ENCODE results near the gene UST.

DNA sequence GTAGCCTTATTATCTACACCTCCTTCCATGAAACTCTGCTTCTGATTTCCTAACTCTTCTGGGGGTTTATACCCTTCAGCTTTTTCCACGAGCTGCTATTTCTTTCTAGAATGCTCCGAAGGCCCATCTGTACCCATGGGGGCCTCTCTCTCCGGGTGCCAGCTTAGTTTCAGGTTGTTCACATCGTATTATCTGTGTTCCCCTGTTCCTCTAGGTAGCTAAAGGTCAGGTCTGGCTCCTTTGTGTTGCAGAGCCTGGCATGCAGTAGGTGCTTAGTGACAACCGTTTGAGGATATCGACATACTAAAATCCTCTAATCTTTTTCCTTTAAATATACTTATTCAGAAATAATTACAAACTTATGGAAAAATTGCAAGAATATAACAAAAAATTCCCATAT, 73.0 kb downstream of the UST start:
- no peak for TF ChIP-seq EP300 (IDR thresholded peaks at IDR 0.05; ENCODE audit: low read depth)
- TF ChIP-seq POLR2AphosphoS5 (IDR thresholded peaks at IDR 0.05) = no peak
- TF ChIP-seq, protein P1, sequence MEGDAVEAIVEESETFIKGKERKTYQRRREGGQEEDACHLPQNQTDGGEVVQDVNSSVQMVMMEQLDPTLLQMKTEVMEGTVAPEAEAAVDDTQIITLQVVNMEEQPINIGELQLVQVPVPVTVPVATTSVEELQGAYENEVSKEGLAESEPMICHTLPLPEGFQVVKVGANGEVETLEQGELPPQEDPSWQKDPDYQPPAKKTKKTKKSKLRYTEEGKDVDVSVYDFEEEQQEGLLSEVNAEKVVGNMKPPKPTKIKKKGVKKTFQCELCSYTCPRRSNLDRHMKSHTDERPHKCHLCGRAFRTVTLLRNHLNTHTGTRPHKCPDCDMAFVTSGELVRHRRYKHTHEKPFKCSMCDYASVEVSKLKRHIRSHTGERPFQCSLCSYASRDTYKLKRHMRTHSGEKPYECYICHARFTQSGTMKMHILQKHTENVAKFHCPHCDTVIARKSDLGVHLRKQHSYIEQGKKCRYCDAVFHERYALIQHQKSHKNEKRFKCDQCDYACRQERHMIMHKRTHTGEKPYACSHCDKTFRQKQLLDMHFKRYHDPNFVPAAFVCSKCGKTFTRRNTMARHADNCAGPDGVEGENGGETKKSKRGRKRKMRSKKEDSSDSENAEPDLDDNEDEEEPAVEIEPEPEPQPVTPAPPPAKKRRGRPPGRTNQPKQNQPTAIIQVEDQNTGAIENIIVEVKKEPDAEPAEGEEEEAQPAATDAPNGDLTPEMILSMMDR (IDR thresholded peaks at IDR 0.05) = no peak
